Raji (cell line): ENCODE results near the gene ATXN3.

ENCODE experiments used
- POLR2A ChIP-seq: IDR thresholded peaks from 2 replicates; pipeline ENCODE4 v1.6.1; 2011; ENCODE audit warnings: low read depth, low read length, control low read depth; ENCODE audit not compliant: insufficient read depth

ATXN3 gene

DNA sequence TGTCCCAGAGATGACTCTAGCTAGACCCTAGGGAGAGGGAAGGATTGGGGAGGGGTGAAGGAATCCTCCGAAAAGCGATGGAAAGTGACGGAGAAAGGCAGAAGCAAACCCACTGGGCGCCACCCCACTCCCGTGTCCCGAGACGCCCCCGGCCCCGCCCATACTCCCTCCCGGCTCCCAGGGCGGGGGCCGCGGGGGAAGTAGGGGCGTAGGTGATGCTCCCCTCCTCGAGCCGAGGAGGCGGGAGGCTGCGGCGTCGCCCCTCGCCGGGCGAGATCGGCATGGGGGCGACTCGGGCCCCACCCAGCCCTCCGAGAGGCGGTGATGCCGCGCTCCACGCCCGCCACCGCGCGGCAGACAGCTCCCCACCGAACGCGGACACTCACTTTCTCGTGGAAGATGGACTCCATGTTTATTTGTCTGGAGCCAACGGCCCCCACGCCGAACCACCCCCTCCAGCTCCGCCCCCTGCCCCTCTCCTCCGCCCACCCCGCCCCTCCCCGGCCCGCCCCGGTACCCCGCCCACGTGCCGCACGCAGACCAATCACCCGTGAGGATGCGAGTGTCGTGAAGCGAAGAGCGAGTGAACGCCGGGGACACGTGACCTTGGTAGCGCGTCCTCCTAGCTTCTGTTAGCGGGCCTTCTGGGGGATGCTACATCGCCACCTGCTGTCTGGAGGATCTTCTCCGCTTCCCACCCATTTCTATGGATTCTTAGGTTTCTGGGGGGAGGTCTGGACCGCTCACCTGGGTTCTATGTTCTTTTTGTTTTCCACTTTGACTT, at the start of gene ATXN3:
Gene ATXN3 (minus strand): TSS at position 440 of the 784 bp plus-strand sequence. CDS start 30 bp downstream, at position 410.
- TF ChIP-seq POLR2A: peak; percentile 76

DNA sequence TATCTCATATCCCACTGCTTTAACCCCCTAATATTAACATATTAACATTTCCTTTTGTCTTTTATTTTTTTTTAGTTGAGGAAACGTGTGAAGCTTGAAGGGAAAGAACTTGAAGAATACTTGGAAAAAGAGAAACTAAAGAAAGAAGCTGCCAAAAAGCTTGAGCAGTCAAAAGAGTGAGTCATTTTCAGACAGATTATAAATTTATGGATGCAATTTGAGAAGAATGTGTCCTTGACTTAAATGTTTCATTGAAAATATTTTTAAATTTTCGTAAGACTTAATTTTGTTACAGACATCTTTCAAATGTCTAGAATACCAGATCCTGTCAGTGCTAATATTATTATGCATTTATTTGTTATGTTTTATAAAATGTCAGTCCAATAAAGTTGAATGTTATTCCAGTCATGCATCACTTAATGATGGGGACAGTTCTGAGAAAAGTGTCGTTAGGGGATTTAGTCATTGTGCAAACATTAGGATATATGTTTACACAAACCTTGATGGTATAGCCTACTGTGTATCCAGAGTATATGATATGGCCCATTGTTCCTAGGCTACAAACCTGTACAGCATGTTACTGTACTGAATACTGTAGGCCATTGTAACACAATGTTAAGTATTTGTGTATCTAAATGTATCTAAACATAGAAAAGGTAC, 48.0 kb upstream of the ATXN3 start:
- TF ChIP-seq POLR2A: no peak

DNA sequence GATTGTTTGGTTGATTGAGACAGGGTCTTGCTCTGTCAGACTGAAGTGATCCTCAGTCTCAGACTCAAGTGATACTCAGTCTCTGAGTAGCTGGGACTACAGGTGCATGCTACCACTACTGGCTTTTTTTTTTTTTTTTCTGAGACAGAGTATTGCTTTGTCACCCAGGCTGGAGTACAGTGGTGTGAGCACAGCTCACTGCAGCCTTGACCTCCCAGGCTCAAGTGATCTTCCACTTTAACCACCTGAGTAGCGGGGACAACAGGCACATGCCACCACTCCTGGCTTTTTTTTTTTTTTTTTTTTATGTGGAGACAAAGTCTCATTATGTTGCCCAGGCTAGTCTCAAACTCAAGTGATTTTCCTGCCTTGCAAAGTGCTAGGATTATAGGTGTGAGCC, 47.2 kb upstream of the ATXN3 start:
- no peak for TF ChIP-seq POLR2A

DNA sequence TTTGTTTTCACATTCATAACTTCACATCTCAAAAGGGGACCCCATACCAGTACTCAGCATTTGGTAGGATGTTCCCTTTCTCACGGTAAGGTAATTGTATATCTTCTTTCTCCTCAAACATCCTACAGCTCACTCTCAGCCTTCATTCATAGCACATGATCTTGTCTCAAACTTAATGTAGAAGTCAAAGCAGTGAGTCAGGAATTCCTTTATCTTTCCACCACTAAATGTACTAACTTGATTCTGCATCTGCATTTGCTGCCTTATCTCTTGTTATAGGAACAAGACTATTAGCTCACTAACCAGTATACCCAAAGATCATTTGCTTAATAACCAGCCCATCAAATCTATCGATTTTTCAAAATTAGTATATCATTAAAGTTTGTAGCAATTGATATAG, 38.3 kb upstream of the ATXN3 start:
- TF ChIP-seq POLR2A: no peak

DNA sequence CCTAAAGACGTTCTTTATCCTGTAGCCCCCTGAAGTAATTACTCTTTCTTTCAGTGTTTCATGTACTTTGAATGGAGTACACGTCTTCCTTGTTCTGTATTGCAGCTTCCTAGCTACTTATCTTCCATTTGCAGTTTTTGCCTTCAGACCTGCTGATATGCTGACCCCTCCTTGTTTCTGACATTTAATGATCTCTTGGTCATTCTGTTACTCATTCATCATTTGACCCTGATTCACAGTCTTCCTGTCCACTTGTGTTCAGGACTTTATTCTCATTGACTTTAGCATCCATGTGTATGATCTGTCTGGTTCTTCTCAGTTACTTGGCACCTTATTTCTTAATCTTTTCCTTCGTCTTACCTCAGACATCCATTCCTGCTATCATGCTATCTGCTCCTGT, 37.6 kb upstream of the ATXN3 start:
- TF ChIP-seq POLR2A: no peak

DNA sequence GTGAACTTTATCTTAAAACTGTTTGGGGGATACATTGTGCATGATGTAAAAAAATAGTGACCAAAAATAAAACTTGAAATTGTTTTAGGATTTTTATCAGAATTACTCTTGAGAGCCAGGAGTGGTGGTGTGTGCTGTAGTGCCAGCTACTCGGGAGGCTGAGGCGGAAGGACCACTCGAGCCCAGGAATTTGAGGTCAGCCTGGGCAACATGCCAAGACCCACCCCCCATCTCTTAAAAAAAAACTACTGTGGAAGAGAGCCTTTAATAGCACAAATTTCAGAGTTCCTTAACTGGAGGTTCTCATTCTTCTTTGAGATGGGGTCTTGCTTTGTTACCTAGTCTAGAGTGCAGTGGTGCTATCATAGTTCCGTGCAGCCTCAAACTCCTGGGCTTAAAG, 36.9 kb upstream of the ATXN3 start:
- no peak for TF ChIP-seq POLR2A

DNA sequence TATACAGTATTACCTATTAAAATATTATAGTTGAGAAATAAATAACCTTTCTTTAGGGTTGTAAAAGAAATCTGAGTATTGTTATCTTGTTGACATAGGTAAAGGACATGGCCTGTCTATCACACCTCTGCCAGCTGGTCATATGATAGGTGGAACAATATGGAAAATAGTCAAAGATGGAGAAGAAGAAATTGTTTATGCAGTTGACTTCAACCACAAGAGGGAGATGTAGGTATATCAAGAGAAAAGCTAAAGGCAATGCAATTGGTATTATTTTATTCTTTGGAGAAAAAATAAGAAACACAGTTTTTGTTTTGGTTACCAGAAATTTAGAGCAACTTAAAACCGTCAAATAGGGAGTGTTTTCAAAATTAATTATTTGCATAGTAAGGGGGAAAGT, 28.9 kb upstream of the ATXN3 start:
- no peak for TF ChIP-seq POLR2A

DNA sequence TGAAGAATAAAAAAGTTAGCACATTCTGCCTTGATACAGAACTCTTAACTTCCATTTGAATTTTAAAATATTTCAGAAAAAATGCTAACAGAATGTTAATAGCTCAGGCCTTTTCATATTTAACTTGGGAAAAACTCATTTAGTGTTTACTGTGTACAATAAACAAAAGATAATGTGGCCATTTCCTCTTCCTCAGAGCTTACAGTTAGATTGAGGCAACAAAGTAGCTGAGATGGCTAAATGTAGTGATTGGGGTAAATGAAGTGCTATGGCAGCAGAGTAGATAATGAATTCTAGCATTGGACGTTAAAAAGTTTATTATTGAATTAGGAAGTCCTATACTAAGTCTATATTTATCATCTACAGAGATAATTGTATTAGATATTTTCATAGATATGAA, 28.1 kb upstream of the ATXN3 start:
- TF ChIP-seq POLR2A: no peak

DNA sequence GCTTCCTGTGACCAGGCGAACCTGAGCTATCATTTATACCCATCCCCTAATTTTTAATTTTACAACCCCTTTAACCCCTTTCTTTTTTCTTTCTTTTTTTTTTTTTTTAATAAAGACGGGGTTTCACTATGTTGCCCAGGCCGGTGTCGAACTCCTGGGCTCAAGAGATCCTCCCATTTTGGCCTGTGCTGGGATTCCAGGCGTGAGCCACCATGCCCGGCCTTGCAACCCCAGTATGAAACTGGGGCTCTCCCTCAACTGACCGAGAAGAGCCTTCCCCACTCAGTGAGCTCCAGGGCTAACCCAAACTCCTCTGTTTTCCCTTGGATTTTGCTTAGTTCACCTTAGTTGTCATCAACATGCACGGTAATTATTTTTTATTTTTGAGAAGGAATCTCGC, 16.4 kb upstream of the ATXN3 start:
- TF ChIP-seq POLR2A: no peak

DNA sequence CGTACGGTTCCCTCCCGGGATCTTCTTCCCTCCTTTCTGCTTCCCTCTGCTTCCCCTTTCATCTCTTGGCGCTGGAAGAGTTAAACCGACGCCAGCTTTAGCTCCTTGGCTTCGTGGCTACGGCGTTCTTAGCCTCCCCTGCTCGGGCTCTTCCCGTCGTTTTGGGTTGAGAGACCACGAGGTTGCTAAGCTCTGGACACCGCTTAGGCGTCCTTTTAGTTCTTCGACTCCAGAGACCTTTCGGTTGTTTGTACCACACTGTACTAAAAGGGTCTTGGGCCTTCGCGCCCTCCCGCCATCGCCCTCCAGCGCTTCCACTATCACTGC, 15.9 kb upstream of the ATXN3 start:
- TF ChIP-seq POLR2A: no peak

DNA sequence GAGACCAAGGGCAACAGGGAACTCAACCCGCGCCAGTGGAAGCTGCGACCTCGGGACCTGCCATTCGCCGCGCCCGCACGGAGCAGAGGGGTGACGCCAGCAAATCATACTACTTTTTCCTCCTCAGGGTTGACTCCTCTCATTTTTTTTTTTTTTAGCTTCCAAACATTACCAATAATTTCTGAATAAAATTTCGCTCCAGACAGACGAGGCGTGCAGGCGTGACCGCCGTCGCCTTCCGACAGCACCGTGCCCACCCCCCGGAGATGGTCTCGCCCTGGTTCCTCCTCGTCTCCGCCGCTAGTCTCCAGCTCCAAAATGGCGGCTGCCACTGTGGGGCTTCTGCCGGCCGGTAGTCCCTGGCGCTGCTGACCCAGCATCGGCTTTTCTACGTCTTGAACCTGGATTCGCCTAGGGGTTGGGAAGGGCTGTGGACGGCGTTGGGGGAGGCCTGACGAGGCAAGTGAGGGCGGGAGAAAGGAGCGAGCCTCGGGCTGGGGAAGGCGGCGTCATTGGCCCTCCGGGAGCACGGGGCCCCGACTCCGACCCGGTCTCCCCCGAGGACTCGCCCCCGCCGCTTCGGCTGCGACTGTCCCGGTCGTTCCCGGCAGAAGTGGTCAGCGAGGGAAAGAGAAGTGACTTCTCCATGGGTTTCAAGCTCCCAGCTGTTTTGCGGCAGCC, 15.4 kb upstream of the ATXN3 start, which contains the start of the genes CPSF2 and NDUFB1:
Gene CPSF2 (plus strand): TSS at position 300 of the 681 bp plus-strand sequence. CDS start 9,016 bp downstream, outside the sequence.
Gene NDUFB1 (minus strand): TSS at position 37 of the 681 bp plus-strand sequence. CDS start 4,069 bp downstream, outside the sequence.
- TF ChIP-seq POLR2A: peak; percentile 86

DNA sequence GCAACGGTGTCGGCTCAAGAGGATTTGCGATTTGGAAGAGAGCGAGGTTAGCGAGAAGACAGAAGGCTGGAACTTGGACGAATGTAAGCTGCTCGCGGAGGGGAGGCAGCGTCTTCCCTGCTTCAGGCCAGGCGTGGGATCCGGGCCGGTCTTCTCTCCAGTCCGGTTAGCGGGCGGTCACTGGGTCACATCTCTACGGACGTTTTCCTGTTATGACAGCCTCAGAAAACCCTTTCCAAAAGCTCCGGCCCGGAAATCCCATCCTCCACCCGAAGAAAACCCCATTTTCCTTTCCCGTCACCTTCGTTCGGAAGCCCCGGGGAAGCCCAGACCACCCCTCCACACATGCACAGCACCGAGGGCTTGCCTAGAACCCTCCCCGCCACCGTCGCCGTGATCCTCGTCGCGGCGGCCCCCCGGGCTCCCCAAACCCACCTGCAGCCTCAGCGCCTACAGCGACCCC, 14.9 kb upstream of the ATXN3 start:
- TF ChIP-seq POLR2A: no peak

DNA sequence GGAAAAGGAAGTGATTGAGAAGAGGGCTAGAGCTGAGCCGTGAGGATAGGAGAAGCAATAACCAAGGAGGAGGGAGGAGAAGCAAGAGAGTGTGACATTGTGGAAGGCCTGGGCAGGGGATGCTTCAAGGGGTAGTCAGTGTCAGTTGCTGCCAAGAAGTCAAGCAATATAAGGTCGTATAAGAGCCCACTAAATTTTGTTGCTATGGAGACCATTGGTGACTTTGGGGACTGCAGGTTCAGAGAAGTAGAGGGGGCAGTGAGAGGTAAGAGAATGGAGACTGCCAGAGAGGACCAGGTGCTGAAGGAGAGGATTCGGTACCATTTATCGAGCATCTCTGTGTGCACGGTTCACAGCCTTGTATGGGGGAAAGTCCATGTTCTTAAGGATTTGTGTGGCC, 3.1 kb upstream of the ATXN3 start:
- TF ChIP-seq POLR2A: no peak

DNA sequence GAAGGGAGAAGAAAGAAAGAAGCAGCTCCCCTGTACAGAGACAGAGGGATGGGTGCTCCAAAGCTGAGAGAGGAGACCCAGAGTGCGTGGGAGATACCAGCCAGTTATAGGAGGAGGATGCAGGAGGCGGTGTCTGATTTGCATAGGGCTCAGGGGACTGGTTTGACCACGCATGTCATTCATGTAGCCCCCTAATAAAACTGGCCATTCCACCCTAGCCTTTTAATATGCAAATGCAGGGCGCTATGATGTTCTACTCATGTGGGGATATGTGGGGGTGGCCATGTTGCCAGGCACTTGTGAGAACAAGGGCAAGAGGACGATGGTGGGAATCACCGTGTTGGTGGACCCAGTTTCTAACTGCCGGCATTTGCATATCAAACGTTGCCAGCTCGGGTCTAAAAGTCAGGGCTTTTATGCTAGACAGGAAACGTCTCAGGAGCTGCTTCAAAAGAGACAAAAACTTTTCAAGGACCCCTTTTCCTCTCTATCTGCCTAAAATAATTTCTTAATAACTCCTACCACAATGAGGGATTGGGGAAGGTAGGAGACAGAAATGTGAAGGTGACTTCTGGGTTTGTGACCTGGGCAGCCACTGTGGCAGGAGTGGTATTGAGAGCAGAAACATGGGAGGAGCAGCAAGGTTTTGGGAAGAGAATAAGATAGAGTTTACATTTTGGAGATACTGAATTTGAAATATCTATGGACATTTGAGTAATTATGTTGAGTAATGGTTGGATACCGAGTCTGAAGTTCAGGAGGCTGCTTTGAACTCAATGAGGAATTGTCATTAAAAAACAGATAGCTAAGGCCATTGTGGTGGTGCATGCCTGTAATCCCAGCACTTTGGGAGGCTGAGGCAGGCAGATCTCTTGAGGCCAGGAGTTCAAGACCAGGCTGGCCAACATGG, 2.2 kb upstream of the ATXN3 start:
- peak; percentile 70 for TF ChIP-seq POLR2A

DNA sequence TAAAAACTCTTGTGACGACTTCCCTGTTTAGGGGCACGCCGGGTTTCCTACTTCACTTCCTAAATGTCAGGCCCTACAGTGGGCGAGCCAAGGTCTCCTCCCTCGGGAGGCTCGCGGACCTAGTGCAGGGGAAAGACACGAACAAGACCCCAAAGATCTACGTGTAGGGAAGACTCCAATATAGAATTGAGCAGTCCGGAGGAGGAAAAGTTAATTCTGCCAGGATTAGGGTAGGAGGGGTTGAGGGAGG, 564 bp downstream of the ATXN3 start:
- no peak for TF ChIP-seq POLR2A
